Mononuclear cell (primary cell): ENCODE data around the gene SNRPE. TPM values are rescaled to one million over a fixed set of nuclear protein-coding genes. Genes with fewer than 3 reads are reported as not detected.
"Not testable (repeated sequence)": the region's sequence is repeated elsewhere in the genome, so short reads cannot be mapped to it uniquely, and the experiment has no call there.

Experiments
- H3K27me3 ChIP-seq: 2 replicates; pipeline ENCODE4 v1.6.0; 2011; ENCODE audit warnings: low read length, control low read depth; ENCODE audit not compliant: insufficient read depth
- H3K4me1 ChIP-seq: 2 replicates; pipeline ENCODE4 v1.5.1; 2011; ENCODE audit warnings: mild to moderate bottlenecking, low read length, control low read depth; ENCODE audit not compliant: insufficient read depth
- H3K4me3 ChIP-seq: 2 replicates; pipeline ENCODE4 v1.5.1; 2011; ENCODE audit warnings: mild to moderate bottlenecking, low read length, moderate library complexity
- H3K9me3 ChIP-seq: 2 replicates; pipeline ENCODE4 v1.5.1; 2011; ENCODE audit warnings: low read depth, mild to moderate bottlenecking, control low read depth, low read length
- total RNA-seq: library from RNA; depleted of rRNA; stranded (reverse); fragments of >200 nt; gene quantifications from one replicate; pipeline ENCODE4 v1.2.3, GENCODE V29; 2012

Gene SNRPE
- 51.1 TPM for total RNA-seq

DNA sequence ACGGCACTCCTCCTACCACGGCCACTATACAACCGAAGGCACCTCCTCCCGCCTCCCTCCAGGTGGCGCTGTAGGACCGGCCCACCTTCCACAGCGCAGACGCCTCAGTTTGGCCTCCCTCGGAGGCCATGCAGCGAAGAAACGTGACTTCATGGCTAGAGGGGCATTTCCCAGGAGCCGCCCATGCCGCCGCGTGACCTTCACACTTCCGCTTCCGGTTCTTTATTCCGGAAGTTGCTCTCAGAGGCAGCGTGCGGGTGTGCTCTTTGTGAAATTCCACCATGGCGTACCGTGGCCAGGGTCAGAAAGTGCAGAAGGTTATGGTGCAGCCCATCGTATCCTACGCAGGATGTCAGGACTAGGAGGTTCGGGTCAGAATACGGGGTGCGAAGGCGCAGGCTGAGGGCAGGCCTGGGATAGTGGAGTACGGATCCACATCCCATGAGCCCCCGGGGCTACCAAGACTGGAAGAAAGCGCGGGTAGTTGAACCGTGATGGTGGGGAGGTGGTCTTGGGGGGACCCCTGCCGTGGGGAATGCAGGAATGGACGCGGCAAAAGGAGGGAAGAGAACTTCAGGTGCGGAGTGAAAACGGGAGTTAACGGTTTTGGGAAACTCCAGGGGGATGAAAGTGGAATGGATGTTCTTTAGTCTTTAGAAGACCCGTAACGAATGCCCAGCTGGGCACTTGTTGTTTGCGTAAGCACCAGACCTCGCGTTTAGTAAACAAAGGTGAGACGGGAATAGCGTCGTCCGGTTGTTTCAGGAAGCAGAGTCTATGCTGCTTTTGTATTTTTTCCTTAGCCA is at the start of gene SNRPE:
Gene SNRPE (plus strand): TSS at position 221 of the 806 bp plus-strand sequence. CDS start 61 bp downstream, at position 282.
- Histone ChIP-seq H3K4me3 (peak within 1 kb of the TSS; percentile 100), H3K9me3 (no peaks in the 10 kb centered on the region), H3K4me1 (peaks cover 19% of the 10 kb centered on the region), H3K27me3 (no peaks in the 10 kb centered on the region)

DNA sequence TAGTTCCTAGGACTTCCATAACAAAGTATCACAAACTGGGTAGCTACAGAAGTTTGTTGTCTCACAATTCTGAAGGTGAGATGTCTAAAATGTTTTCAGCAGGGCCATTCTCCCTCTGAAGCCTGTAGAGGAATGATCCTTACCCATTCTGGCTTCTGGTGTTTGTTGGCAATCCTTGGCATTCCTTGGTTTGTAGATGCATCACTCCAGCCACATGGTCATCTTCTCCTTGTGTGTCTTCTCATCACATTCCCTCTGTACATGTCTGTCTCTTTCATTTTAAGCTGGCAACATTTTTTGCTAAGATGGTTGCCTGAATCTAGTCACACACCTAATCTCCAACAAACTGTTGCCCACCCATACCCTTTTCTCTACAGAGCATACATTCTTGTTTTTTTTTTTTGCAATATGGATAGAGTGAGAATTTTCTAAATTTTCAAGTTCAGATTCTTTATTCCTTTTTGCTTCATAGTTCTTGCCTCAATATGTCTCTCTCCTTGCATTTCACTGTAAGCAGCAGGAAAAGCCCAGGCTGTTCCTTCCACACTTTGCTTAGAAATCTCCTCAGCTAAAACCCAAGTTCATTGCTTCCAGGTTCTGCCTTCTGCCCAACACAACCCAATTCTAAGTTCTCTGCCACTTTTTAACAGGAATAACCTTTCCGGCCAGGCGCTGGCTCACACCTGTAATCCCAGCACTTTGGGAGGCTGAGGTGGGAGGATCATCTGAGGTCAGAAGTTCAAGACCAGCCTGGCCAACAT is 47.6 kb upstream of the SNRPE start:
- H3K4me3 ChIP-seq: no peak overlapping the region
- H3K27me3 ChIP-seq: no peaks in the 10 kb centered on the region
- H3K4me1 ChIP-seq: no peaks in the 10 kb centered on the region
- H3K9me3 ChIP-seq: no peaks in the 10 kb centered on the region

GRCh38 chr1:203818399-203818798 is 43.0 kb upstream of the SNRPE start:
- no peaks in the 10 kb centered on the region for H3K27me3 ChIP-seq
- no peaks in the 10 kb centered on the region for H3K9me3 ChIP-seq
- no peaks in the 10 kb centered on the region for H3K4me1 ChIP-seq
- no peak overlapping the region for H3K4me3 ChIP-seq

GRCh38 chr1:203823306-203823705 is 38.1 kb upstream of the SNRPE start:
- Histone ChIP-seq H3K4me1 (no peaks in the 10 kb centered on the region), H3K4me3 (no peak overlapping the region)

GRCh38 chr1:203826175-203826574 is 35.2 kb upstream of the SNRPE start:
- Histone ChIP-seq H3K27me3 (no peaks in the 10 kb centered on the region), H3K4me1 (peaks cover 3% of the 10 kb centered on the region), H3K4me3 (no peak overlapping the region), H3K9me3 (no peaks in the 10 kb centered on the region)

More at GRCh38 chr1:203823306-203823705, 38.1 kb upstream of the SNRPE start:
- Histone ChIP-seq H3K9me3 (no peaks in the 10 kb centered on the region), H3K27me3 (no peaks in the 10 kb centered on the region)

DNA sequence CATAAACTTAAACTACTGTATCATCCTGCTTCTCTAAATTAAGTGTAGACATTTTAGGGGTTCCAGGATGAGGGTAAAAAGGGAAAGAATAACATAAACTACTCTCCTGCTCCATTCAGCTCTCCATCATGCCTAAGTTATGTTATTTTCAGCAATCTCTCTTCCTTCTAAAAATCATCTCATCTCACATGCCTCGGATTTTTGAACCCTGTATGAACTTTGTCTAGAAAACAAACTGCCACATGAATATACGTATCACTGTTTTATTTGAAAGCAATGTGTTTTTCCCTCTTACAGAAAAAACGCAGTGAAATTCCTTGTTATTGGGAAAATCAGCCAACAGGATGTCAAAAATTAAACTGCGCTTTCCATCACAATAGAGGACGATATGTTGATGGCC is 33.4 kb upstream of the SNRPE start:
- Histone ChIP-seq H3K27me3 (no peaks in the 10 kb centered on the region), H3K9me3 (no peaks in the 10 kb centered on the region), H3K4me3 (no peak overlapping the region), H3K4me1 (peaks cover 3% of the 10 kb centered on the region)

DNA sequence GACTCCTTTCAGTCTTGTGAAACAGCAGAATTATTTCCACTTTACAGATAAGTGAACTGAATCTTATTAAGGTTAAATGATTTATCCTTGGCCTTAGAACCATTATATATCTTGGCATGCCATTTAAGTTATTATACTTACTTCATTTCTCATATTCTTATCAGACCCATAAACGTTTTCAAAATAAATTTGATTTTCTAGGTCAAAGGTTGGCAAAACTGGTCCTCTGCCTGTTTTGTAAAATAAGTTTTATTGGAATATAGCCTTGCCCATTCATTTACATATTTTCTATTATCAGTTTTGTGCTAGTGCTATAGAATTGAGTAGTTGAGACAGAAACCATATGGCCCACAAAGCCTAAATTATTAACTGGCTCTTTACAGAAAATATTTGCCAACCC is 32.9 kb upstream of the SNRPE start:
- H3K27me3 ChIP-seq: no peaks in the 10 kb centered on the region
- H3K4me3 ChIP-seq: no peak overlapping the region
- H3K4me1 ChIP-seq: peaks cover 3% of the 10 kb centered on the region
- no peaks in the 10 kb centered on the region for H3K9me3 ChIP-seq

GRCh38 chr1:203829247-203829646 is 32.2 kb upstream of the SNRPE start:
- H3K27me3 ChIP-seq, H3K4me3 ChIP-seq, H3K4me1 ChIP-seq, H3K9me3 ChIP-seq: not testable (repeated sequence)

- H3K4me3 ChIP-seq: no peak overlapping the region
- H3K4me1 ChIP-seq: no peaks in the 10 kb centered on the region
- H3K9me3 ChIP-seq: no peaks in the 10 kb centered on the region
- H3K27me3 ChIP-seq: no peaks in the 10 kb centered on the region
Observed at GRCh38 chr1:203835476-203835875, 25.9 kb upstream of the SNRPE start.

DNA sequence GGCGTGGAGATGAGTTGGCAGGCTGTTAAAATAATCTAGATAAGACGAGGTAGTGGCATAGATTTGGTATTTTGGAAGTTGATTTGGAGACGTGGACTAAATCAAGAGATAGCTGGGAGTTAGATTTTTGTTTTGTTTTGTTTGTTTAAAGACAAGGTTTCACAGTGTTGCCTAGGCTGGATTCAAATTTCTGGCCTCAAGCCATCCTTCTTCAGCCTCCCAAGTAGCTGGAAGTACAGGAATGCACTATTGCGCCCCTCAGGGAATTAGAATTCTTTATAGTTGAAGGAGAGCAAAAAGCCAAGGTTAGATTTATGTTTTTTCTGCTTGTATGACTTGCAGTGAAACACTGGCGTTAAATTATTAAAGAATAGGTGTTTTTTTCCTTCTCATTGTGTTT is 22.3 kb upstream of the SNRPE start:
- no peaks in the 10 kb centered on the region for H3K9me3 ChIP-seq
- no peaks in the 10 kb centered on the region for H3K27me3 ChIP-seq
- H3K4me3 ChIP-seq: no peak overlapping the region
- H3K4me1 ChIP-seq: no peaks in the 10 kb centered on the region

DNA sequence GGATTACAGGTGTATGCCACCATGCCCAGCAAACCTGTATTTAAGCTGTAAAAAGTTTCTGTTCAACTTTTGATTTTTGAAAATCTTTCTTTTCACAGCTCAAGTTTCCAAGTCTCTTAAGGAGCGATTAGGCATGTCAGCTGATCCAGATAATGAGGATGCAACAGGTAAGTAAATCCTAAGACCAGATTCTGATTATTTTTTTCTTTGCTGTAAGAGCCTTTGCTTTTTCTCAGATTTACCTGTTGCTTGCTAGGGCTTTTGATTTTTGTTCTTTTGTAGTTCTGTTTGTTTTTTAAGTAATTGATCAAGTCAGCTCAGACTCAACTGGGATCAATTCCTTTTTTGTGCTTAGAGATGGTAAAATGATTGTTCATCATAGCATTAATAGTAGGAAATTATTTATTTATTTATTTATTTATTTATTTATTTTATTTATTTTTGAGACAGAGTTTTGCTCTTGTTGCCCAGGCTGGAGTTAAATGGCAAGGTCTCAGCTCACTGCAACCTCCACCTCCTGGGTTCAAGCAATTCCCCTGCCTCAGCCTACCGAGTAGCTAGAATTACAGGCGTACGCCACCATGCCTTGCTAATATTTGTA is 21.1 kb upstream of the SNRPE start:
- no peaks in the 10 kb centered on the region for H3K4me1 ChIP-seq
- H3K27me3 ChIP-seq: no peaks in the 10 kb centered on the region
- no peak overlapping the region for H3K4me3 ChIP-seq
- H3K9me3 ChIP-seq: no peaks in the 10 kb centered on the region

- no peaks in the 10 kb centered on the region for H3K4me1 ChIP-seq
- H3K4me3 ChIP-seq: no peak overlapping the region
- H3K27me3 ChIP-seq: no peaks in the 10 kb centered on the region
- H3K9me3 ChIP-seq: no peaks in the 10 kb centered on the region
Observed at GRCh38 chr1:203842559-203842876, 18.9 kb upstream of the SNRPE start.

DNA sequence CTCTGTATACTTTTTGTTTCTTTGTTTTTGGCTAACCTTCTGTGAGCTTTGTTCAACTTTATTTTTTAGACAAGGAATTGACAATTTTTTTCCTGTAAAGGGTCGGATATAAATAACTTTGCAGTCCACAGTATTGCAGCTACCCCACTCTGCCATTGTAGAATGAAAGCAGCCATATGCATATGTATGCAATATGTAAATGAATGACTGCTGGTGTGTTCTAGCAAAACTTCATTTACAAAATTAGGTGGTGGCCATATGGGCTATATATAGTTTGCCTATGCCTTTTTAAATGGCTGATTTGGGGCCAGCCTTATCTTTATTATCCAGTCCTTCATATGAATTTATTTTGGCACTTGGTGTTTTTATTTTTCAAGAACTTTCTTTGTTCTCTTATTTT is 18.0 kb upstream of the SNRPE start:
- H3K9me3 ChIP-seq: no peaks in the 10 kb centered on the region
- no peaks in the 10 kb centered on the region for H3K27me3 ChIP-seq
- H3K4me1 ChIP-seq: no peaks in the 10 kb centered on the region
- H3K4me3 ChIP-seq: no peak overlapping the region

DNA sequence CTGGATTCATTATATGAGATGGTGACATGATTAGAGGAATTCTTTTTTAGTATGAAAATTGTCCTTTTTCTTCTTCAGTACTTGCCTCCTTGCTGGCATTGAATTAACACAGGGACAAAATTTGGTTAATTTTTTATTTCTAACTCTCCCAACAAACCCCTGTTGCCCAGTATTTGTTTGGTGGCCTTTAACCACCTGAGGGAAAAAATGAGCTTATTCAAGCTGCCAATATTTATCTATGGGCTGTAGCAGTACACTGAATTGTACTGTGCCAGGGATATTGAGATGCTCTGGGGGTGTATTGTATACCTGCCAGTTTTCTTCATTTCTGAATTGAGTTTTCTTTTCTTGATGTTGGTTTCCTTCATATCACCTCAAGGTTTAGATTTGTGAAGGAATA is 8.3 kb upstream of the SNRPE start:
- H3K4me3 ChIP-seq, H3K27me3 ChIP-seq, H3K4me1 ChIP-seq, H3K9me3 ChIP-seq: not testable (repeated sequence)

DNA sequence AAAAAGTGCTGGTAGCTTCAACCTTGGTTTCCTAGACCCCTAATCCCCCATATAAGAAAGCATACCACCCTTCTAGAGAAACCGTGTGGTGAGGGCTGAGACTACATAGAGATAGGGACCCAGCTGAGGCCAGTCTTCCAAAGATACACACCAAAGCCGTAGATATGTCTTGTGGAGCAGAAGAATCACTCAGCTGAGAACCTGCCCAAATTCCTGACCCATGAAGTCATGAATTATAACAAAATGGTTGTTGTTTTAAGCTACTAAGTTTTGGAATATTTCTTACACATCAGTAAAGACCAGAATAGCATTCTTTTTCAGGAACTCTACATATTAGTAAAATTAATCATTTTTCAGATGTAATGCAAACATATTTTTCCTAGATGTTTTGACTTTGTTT is 3.3 kb upstream of the SNRPE start:
- Histone ChIP-seq H3K4me1 (peaks cover 17% of the 10 kb centered on the region), H3K4me3 (no peak overlapping the region), H3K27me3 (no peaks in the 10 kb centered on the region), H3K9me3 (no peaks in the 10 kb centered on the region)
